Stomach (tissue), 4 donors: ENCODE measurements around the gene SGTB.
"Not testable (repeated sequence)": the region's sequence is repeated elsewhere in the genome, so short reads cannot be mapped to it uniquely, and the experiment has no call there.

Experiments
- CTCF ChIP-seq, 7 experiments: fragments of 450-650 bp in 4 of 7; fragments of 200-600 bp in 3 of 7; sonication (generic) in 3 of 7; IDR thresholded peaks; one replicate each; pipeline ENCODE4 v1.5.1; 2016 to 2019; ENCODE audit warnings: antibody characterized with exemption in 7 of 7, control low read depth in 2 of 7, mild to moderate bottlenecking in 1 of 7
- POLR2A ChIP-seq, 4 donors: fragments of 450-650 bp; IDR thresholded peaks; one replicate each; pipeline ENCODE4 v1.6.1; 2016; ENCODE audit warnings: antibody characterized with exemption in 4 of 4, control low read depth in 2 of 4, mild to moderate bottlenecking in 1 of 4, moderate library complexity in 1 of 4
- POLR2AphosphoS5 ChIP-seq, 3 donors: sonication (generic); formaldehyde crosslinking; IDR thresholded peaks; one replicate each; pipeline ENCODE4 v1.6.1; 2016; ENCODE audit warnings: antibody characterized with exemption in 3 of 3

GRCh38 chr5:65676056-65676455 lies 45.9 kb downstream of the SGTB start:
- TF ChIP-seq CTCF, POLR2A, POLR2AphosphoS5 (IDR thresholded peaks at IDR 0.05): not testable (repeated sequence)
